Measurements from ENCODE around the gene ZNF519.
A peak's percentile ranks its signal among the peaks of the same experiment; 100 is the strongest.
"Not testable (repeated sequence)": the region's sequence is repeated elsewhere in the genome, so short reads cannot be mapped to it uniquely, and the experiment has no call there.

The ZNF519 gene

DNA sequence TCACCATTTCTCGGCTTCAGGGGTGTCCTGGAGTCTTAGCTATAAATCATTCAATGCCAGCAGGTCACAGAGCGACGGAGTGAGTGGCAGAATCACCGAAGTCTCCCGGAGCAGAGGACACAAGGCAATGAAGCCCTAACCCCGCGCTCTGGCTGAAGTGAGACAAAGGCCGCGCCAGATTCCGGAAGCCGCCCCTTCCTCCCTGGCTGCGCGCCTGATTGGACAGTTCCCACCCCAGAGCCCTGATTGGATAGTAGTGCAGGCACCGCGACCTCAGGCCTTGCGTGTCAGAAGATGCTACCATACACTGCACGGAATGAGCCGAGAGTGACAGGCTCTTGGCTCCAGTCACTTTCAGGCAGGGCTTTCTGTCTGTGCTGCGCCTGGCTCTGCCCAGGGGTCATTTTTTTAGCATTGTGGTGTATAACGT, at the start of gene ZNF519:
TSS of gene ZNF519 (minus strand) at position 165 of the 430 bp plus-strand sequence. CDS start at position 7, 158 bp downstream.
- DNase-seq = peak; percentile 73

DNA sequence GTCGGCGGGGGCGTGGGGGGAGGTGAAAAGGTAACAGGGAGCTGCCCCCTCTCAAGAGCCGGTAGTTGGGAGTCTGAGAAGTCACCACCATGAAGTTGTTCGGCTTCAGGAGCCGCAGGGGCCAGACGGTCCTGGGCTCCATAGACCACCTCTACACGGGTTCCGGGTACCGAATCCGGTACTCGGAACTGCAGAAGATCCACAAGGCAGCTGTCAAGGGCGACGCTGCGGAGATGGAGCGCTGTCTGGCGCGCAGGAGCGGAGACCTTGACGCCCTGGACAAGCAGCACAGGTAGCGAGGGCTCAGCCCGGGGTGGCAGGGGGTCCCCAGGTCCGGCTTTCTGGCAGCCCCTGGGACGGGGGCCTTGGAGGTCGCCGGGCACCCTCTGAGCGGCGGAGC, 47.1 kb upstream of the ZNF519 start:
- DNase-seq = no peak

DNA sequence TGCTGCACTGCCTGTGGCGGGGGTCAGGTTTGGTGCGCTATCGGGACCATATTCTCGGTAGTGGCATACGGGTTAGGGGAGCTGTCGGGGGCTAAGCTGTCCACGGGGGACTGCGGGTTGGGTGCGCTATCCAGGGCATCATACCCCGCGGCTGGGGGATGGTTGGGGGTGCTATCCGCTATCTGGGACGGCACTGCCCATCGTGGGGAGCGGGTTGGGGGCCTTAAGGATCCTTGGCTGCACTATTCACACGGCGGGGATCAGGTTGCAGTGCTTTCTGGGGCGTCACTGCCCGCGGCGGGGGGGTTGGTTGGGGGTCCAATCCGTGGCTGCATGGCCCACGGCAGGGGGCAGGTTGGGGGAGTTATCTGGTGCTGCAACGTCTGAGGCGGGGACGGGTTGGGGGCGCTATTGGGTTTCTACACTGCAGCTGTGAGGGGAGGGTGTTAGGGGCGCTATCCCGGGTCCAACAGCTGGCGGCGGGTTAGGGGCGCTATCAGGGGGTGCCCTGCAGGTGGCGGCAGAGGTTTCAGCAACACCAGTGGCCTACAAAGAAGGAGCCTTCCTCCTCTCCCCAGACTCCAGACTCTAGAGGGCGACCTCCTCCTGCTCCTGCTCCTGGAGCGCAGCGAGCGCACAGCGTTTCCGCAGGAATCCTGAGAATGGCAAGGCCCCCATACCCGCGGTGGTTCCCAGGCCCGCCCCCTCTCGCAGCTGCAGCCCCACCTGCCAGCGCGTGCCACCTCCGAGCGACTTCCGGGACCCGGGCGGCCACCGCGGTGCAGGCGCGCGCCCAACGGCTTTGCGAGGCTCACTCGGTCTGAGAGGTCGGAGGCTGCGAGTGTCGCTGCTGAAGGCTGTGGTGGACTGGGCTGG, 46.3 kb upstream of the ZNF519 start:
- peak; percentile 61 to 68 for DNase-seq

DNA sequence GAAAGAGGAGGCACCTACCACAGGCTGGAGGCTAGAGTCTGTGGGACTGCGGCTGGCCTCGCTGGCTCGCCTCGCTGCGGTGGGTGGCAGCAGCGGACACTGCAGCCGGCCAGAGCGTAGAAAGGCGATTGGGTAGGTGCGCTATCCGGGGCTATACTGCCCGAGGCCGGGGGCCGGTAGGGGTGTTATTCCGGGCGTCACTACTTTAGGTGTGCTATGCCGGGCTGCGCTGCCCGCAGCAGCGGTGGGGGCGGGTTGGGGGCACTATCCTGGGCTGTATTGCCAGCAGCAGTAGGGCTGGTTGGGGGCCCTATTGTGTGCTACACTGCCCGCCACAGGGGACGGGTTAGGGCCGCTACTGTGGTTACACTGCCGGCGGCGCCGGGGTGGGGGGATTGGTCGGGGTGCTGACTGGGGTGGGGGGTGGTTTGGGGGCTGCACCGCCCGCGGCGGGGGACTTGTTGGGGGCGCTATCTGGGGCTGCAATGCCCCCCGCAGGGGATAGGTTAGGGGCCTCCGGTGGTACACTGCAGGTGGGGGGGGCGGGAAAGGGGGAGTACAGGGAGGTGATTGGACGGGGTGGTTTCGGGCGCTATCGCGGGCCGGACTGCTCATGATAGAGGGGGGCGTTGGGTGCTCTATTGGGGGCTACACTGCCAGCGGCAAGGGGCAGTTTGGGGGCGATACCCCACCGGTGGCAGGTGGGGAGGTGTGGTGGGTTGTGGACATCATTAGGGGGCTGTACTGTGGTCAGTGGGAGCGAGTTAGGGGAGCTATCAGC, 45.5 kb upstream of the ZNF519 start:
- not testable (repeated sequence) for DNase-seq

DNA sequence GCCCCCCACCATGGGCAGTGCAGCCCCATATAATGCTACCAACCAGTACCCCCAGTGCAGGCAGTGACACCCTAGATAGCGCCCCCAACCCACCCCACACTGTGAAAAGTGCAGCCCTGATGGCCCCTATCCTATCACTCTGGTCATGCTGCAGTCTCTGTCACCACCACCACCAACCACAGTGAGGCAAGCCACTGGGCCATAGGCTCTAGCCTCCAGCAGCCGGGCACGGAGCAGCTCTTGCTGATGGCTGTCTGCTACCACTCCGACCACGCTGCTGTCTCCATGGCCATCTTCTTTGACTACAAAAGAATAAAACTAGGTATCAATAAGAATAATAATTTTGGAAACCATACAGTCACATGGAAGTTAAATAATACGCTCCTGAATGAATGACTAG, 43.2 kb upstream of the ZNF519 start:
- DNase-seq = not testable (repeated sequence)

DNA sequence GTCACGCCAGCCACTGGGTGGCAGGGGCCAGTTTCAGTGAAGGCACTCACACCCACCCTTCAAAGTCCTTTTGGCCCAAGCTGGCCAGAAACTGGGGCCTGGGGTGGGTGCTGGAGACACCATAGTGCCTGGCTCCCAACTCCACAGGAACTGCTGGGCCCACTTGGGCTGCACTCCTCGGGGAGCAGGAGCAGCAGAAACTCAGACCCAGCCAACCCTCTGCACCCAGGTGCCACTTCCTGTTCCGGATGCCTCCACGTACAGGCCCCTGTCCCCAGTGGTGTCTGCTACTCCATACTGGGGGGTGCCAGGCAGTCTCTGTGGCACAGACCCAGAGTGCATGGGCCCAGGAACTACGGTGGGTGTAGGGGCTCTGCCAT, 42.5 kb upstream of the ZNF519 start:
- DNase-seq = no peak

DNA sequence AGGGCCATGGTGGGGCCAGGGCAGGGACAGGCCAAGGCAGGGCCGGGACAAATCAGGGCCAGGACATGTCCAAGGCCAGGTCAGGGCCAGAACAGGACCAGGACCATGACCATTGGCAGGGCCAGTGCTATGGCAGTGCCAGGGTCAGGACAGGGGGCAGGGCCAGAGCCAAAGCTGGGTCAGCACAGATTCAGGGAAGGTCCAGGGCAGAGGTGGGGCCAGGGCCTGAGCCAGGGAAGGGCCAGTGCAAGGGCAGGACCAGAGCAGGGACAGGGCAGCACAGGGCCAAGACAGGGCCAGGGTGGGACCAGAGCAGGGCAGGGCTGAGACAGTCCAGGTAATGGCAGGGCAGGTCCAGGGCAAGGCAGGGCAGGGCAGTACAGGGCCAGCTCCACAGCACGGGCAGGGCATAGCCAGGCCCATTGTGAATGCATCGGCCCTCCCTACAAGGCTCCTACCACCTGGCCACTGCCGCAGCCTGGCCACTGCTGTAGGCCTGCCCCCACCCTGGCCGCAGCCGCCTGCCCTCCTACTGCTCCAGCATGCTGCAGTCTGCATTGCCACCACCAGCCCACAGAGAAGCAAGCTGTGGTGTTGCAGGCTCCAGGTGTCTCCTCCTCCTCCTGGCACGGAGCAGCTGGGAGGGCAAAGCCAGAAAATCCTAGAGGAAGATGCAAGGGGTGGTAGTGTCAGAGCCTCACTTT, 41.9 kb upstream of the ZNF519 start:
- not testable (repeated sequence) for DNase-seq

DNA sequence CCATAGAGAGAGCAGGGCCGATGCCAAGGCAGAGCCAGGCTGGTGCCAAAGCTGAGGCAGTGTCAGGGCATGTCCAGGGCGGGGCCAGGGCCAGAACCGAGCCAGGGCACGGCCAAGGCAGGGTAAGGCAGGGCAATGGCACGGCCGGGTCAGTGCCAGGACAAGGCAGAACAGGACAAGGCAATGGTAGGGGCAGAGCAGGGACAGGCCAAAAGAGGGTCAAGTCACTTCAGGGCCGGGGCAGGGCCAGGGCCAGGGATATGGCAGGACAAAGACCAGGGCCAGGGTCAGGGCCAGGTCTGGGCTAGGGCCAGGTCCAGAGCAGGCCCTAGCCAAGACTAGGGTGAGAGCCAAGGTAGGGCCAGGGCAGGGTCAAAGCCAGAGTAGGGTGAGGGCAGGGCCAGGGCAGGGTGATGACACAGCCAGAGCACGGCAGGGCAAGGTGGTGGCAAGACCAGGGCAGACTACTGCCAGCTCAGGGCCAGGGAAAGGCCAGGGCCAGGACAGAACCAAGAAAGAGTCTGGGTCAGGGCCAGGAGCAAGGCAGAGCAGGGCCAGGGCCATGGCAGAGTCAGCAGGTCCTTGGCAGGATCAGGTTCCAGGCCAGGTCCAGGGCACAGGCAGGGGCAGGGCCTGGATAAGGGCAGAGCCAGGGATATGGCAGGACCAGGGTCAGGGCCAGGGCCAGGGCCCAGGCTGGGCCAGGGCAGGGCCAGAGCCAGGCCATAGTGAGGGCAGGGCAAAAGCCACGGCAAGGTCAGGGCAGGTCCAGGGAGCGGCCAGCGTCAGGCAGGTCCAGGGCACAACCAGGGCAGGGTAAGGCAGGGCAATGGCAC, 41.1 kb upstream of the ZNF519 start:
- DNase-seq = not testable (repeated sequence)

DNA sequence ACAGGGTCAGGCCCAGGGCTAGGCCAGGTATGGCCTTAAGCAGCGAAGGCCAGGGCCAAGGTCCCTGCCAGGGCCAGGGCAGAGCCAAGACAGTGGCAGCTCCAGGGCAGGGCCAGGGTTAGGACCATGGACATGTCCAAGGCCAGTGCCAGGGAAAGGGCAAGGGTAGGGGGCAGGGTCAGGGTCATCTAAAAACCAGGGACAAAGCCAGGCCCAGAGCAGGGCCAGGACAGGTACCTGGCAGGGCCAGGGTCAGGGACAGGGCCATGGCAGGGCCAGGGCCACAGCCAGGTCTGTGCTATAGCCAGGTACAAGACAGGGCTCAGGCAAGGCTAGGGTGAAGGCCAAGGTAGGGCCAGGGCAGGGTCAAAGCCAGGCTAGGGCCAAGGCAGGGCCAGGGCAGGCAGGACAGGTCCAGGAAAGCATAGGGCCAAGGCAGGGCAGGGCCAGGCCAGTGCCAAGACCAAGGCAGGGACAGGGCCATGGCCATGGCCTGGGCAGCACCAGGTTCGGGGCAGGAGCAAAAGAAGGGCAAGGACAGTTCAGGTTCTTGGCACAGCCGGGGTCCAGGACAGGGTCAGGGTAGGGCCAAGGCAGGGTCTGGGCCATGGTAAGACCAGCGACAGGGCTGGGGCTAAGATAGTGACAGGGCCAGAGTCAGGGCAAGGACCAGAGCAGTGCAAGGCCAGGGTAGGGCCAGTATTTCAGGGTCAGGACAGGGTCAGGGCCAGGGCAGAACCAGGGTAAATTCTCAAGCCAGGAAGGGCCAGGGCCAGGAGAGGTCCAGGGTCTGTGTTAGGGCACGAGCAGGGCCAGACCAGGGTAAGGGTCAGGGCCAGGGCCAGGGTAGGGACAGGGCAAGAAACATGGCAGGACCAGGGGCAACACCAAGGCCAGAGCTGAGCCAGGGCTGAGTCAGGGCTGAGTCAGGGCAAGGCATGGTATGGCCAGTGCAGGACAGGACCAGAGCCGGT, 40.2 kb upstream of the ZNF519 start:
- DNase-seq = not testable (repeated sequence)

DNA sequence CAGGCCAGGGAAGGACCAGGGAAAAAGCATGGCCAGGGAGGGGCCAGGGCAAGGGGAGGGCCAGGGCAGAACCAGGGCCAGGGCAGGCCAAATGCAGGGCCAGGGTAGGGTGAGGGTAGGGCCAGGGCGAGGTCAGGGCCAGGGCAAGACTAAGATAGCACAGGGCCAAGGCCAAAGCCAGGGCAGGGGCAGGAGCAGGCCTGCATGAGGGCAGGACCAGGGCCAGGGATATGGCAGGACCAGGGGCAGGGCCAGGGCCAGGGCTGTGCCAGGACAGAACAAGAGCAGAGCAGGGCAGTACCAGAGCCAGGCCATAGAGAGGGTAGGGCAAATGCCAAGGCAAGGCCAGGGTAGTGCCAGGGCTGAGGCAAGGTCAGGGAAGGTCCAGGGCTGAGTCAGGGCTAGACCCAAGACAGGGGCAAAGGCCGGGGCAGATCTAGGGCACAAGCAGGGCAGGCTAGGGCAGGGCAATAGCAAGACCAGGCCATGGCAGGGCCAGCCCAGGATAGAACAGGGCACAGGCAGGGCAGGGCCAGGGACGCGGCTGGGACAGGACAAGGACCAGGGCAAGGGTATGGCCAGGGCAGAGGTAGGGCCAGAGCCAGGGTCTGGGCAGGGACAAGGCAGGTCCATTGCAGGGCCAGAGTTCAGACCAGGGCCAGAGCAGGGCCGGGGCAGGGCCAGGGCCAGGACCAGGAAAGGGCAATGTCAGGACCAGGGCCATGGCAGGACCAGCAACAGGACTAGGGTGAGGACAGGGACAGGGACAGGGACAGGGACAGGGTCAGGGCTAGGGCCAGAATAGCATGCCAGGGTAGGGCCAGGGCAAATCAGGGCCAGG, 39.3 kb upstream of the ZNF519 start:
- DNase-seq = not testable (repeated sequence)

DNA sequence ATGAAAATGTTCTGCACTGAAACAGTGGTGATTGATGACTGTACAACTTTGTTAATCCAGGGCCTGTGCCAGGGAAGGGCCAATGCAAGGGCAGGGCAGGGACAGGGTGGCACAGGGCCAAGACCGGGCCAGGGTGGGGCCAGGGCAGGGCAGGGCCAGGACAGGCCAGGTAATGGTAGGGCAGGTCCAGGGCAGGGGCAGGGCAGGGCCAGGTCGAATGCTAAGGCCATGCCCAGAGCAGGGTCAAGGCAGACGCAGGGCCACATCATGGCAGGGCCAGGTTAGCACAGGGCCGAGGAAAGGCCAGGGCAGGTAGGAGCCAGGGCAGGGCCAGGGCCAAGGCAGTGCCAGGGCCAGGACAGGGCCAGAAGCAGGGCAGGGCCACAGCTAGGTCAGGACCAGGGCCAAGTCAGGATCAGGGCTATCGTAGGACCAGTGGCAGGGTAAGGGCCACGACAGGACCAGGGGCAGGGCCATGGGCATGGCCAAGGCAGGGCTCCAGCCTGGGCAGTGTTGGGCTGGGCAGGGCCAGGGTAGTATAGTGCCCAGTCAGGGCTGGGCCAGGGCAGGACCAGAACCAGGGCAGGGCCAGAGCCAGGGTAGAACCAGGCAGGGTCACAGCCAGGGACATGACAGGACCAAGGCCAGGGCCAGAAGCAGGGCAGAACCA, 38.3 kb upstream of the ZNF519 start:
- DNase-seq = not testable (repeated sequence)

DNA sequence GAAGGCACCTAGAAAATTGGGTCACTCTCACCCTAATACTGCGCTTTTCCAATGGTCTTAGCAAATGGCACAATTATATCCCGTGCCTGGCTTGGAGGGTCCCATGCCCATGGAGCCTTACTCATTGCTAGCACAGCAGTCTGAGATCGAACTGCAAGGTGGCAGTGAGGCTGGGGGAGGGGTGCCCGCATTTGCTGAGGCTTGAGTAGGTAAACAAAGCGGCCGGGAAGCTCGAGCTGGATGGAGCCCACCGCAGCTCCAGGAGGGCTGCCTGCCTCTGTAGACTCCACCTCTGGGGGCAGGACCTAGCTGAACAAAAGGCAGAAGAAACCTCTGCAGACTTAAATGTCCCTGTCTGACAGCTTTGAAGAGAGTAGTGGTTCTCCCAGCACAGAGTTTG, 30.7 kb upstream of the ZNF519 start:
- not testable (repeated sequence) for DNase-seq

DNA sequence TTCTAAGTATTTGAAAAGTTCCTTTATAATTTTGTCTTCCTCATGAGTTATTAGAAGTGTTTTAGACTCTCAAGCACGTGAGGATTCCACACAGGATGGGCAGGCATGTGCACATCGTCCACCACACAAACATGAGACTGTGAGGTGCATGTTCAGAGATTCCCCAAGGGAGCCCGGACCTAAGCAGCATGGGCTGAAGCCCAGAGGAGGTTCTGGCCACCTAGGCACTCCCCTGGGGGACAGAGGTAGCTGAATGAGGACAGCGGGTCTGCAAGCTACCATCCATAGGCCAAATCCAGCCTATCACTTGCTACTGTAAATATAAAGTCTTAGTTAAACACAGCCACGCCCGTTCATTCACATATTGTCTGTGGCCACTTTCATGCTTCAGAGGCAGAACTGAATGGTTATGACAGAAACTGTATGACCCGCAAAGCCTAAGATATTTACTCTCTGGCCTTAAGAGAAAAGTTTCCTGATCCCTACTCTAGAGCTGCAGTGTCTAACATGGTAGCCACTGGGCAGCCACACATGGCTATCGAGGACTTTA, 19.4 kb upstream of the ZNF519 start:
- not testable (repeated sequence) for DNase-seq

DNA sequence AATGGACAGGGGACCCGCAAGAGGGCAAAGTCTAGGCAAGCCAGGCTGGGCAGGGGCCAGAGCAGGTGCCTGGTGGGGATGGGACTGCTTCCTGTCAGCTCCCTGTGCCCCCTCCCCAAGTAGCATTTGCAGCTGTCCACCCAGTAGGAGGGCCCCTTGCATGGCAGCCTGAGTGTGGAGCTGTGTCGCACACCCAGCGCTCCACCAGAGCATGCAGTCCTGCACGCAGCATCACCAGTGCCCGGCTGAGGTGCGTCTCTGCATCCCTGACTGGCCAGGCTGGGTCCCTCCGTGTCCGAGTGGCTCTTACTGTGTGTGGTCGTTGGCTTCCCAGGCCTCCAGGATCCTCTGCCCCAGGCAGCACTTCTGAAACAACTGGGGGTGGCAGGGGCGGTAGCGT, 18.5 kb upstream of the ZNF519 start:
- DNase-seq = not testable (repeated sequence)

DNA sequence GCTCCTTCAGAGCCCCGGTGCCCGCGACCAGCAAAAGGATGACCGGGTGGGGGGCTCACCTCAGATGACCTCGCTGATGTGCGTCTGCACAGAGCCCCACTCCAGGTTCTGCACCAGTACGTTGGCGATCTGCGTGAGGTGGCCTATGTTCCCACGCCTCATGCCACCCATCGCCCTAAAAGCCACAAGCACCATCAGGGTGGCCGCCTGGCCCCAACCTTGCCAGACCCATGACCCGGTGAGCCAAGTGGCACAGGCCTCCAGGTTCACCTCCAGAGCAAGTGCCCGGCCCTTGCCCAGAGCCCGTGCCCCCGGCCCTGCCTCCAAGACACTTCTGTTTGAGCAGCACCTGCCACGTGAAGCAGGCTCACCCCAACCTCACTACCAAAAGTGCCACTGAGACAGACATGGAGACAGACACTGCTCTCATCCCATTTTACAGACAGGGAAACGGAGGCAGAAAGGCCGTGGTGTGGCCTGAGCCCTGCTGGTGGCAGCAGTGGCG, 17.7 kb upstream of the ZNF519 start:
- not testable (repeated sequence) for DNase-seq

DNA sequence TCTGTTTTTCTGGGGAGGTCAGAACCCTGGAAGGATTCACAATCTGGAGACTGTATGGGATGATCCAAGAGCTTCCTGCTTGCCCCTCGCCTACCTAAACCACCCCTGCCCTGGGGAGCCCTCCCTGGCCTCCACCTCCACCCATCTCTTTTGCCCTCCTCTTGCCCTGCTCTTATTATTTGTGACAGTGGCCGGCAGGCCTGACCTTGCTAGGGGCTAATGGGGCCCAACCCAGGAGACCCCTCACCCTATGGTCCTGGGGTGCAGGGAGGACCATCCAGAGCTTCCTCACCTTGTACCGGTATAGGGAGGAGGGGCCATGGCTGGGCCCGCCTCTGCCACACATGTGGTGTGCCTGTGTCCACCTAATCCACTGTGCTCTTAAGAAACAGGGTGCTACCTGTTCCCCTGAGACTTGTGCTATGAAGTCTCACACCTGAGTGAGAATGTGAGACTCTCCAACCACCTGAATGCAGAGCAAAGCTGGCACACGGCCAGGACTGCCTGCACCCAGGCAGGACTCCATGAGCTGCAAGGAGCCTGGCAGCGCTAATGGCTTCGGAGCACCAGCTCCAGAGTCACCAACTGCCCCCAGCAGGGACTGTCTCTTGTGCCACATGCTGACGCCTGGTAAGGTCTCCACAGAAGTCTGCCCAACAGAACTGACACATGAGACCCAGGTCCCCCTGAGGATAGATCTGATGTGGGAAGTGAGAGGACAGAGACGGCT, 17.1 kb upstream of the ZNF519 start:
- not testable (repeated sequence) for DNase-seq

DNA sequence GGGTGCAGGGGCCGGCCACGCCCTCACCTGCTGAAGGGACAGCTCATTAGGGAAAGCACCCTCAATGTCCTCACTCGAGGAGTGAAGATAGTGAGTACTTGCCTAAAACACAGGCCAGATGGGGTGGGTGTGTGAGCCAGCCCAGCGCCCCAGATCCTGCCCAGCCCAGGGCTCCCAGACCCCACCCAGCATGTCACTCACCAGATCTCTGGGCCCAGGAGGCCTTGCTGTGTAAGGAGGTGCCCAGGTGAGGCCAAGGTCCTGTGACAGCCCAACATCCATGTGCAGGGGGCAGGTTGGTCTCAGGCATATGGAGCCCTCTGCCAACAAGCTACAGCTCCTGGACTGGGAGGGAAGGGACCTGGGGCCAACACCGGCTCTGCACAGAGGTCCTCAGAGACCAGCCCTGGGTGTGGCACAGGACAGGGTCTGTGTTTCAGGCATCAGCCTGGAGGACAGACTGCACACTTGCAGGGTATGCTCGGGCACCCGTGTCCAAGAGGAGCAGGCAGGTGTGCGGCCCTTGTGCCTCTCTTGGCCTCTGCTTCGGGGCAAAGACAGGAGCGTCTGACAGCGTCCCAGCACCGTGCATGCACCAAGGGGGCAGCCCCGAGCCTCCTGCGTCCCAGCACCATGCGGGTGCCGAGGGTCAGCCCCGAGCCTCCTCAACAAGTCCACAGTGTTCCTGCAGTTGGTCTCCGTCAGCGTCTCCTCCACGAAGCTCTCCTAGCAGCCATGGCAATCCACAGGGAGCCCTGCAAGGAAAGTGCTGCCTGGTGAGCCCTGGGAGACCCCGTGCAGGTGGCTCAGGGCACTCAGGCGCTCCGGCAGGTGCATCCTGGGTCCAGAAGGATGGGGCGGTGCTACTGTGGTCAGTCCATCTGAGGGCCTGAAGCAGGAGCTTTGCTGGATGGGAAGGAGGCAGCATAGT, 16.0 kb upstream of the ZNF519 start:
- not testable (repeated sequence) for DNase-seq
